GM19043 (cell line): Measurements from ENCODE around the gene NUDT14.

Experiments used
- ATAC-seq: cut with Tn5 transposase; IDR thresholded peaks from one replicate; pipeline ENCODE4 v1.9.1; 2021; ENCODE audit warnings: low read depth; ENCODE audit not compliant: unreplicated experiment

Gene NUDT14

DNA sequence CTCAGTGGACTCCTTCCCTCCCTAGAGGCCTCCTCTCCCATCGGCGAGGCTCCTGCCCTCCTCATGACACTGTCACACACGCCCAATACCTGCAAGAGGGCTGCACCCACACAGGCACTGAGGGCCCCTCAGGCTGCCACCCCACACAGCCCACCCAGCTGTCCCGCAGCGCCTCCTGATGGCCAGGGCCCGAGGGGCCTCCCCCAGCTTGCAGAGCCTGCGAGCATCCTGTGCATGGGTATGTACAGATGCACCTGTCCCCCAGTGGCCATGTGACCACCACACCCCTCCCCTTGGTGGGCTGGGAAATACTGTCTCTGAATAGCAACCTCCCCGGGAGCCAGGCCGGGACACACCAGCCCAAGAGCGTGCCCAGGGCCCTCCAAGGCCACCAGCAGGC lies 19.0 kb upstream of the NUDT14 start:
- ATAC-seq: no peak

DNA sequence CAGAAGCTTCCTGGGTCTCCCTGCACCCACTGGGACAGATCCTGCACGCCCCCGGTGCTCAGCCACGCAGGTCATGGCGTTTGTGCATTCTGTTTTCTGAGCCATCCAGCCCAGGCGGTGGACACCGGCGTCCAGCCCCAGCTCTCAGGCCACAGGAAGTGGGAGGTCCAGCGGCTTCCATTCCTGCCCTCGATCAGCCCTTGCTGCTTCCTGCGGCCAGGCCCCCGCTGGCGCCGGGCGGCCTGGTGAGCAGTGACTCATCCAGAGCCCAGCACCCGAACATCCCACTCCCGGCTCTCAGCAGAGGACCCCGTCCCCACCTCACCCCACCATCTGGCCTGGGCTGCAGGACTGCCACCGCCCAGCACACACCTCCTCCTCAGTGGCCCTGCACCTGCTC lies 18.0 kb upstream of the NUDT14 start:
- no peak for ATAC-seq

DNA sequence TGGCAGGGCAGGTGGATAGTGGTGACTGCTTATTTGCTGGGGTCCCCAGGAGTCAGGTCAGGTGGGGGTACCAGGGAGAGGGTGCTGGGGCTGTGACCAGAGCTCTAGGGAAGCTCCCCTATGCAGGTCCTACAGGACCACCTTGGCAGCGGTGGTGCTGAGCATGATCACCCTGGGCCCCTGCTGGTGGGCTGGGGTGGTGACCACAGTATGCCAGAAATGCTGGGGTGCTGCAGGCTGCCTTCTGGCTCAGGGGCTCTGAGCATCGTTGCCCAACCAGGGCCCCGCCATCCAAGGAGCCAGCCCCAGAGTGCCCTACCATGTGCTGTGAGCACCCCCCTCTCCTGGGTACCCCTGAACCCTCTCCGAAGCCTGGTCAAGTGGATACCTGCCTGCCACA lies 17.5 kb upstream of the NUDT14 start:
- ATAC-seq: no peak

DNA sequence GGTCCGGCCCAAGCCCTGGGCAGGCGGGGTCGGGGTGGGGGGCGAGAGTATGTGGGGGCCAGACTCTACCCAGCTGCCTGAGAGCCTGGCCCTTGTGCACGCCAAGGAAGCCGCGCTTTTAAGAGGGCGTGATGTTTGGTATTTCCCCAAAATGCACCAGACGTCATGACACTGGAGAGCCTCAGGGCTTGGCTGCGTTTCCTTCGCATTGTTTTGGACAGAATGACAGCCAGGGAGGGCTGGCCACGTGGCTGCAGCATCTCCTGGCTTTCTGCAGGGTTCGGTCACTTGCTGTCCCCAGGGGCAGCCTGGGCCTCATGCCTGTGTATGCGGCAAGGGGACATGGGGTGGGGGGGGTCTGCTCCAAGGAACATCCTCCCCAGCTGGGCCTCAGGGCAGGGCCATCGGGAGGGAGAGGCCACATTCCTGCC lies 16.1 kb upstream of the NUDT14 start:
- ATAC-seq: no peak

DNA sequence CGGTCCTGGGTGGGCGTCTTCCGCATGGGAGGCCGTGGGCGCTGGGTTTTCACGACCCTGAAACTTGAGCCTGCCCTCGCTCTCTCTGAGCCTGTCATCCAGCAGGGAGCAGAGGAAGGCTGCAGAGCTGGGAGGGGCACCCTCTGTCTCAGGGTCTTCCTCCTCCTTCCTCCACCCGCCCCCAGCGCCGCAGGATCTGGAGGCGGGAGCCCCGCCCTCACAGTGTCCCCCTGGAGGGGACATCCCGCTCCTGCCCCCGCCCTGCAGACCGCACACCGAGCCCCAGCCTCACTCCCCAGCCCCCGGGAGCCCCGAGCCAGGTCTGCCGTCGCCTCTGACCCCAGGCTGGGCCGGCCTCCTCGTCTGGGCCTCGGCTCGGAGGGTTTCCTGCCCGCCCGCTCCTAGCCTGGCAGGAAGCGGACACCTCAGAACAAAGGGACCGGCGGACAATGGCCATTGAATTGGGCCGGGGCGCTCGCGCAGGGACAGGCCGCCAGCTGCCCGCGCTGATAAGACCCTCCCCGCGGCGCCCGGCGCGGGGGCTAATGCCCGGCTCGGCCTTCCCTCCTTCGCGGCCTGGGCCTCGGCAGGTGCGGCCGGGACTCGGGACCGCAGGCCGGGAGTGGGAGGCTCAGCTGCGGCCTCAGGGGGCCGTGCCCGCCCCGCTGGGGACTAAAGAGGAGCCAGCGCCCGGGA lies 15.3 kb upstream of the NUDT14 start:
- no peak for ATAC-seq

DNA sequence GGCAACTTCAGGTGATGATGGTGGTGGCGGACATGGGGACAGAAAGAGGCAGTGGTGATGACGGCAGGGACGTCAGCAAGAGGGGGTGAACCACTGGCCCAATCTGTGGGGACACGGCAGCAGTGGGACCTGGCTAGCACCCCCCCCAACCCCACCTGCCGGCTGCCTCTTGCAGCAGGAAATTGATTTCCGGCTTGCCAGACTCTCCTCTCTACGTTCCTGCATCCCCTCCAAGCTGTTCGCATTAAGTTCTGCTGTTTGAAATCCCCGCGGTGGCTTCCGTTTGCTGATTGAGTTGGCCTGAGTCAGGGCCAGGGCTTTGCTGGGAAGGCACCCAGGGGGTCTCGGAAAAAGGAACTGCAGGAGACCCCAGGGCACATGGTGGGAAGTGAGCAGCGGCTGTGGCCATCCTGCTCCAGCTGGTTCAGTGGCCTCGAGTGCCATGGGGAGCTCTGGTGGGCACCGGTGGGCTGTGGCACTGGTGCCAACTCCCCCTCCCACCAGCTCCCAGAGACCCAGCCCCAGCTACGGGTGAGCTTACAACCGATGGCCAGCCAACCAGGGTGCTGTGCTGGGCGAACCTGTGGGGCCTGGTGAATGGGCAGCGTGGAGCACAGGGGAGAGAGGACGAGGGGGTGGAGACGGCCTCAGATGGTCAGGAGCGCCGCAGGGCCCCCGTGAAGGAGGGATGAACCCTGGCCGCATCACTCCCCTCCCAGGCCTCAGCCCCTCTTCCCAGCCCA lies 14.6 kb upstream of the NUDT14 start:
- ATAC-seq: no peak

DNA sequence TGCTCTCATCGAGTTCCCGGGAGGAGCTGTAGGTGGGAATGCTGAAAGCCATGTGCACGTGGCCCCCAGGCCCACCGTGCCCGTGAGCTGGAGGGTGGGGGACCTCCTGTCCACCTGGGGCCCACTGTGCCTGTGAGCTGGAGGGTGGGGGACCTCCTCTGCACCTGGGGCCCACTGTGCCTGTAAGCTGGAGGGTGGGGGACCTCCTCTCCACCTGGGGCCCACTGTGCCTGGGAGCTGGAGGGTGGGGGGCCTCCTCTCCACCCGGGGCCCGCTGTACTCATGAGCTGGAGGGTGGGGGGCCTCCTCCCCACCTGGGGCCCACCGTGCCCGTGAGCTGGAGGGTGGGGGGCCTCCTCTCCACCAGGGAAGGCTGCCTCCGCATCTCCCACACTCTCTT lies 13.9 kb upstream of the NUDT14 start:
- ATAC-seq: no peak

DNA sequence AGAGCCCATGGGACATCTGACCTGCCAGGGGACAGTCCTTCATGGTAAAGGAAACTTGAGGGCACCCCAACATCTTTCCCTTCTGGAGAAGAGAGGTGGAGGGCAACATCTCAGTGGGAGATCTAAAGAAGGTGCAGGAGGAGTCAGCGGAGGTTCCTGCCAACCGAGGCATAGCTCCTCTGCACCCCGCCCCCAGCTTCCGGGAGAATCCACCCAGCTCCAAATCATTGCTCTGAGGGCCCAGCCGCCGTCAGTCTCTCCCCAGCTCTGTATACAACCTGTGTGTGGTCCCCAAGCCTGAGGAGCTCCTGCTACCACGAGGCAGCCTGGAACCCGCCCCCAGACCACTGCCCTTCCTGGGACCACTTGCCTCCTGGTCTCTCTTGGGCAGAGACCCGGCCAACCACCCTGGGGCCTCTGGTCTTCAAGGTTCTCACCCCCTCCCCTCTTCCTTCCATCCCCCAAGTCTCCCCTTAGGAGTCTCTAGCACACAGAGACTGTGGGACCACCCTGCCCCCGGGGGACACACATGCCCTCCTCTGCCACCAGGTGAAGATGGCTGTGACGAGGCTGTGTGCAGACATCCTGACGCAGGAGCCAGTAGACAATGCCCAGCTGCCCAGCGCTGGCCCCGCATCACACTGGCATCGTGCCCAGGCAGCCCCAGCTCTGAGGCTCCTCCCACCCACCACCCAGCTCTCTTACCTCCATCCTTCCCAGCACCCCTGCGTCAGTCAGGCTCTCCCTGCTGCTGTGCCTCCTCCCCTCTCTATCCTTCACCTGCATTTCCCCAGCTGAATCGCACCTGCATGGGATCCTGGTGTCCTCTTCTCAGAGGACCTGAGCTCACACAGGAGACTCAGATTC lies 13.0 kb upstream of the NUDT14 start:
- no peak for ATAC-seq

DNA sequence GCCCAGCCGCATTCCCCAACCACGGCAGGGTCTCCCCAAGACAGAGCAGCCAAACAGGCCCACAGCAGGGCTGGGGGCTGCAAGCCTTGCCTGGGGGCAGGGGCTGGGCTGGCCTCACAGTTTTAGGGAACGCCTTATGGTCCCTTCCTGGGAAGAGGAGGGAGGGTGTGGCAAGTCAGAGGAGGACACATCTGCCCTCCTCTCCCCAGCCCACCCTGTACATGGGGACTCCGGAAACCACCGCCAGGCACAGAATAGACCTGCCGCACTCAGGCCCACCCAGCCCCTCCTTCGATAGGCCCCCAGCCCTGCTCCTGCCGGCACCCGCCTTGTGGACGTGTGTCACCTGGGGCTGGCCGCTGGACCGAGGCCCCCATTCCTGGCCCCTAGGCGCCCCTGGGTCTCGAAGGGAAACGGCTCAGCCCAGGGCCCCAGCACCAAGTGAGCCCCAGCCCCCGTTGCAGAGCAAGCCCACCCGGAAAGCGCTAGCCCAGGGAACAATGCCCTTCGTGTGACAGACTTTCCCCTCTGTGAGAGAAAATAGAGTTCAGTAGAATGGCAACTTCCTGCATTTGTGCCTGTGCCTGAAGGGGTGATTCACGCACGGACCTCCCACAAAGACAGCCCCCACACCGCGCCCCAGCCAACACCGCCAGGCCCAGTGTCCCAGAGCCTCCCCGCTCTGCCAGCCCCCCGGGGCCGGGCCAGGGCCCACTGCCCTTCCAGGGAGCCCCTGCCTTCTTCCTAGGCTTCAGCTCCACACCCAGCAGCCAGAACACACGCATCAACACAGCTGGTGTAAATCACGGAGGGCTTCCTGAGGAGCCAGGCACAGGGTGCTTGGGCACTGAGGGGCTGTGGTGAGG lies 12.0 kb upstream of the NUDT14 start:
- ATAC-seq: no peak

DNA sequence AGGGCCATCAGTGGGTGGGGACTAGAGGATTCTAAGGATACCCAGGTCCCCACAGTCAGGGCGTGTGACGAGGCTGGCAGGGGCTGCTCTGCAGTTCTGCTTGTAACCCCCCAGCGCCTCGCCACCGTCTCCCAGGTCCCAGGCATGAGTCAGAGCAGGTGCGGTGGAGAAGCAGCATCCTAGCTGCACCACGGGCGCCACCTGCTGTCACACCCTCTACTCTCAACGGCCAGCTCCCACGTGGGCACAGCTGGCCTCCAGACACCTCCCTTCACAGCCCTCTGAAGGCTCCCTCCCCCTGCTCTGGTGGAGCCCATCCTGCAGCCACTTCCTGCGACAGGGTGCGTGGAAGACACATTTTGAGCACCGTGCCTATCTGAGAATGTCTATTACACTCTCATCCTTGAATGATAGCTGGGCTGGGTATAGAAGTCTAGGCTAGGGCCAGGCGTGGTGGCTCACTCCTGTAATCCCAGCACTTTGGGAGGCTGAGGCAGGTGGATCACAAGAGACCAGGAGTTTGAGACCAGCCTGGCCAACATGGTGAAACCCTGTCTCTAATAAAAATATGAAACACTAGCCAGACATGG lies 6.9 kb upstream of the NUDT14 start:
- ATAC-seq: no peak

DNA sequence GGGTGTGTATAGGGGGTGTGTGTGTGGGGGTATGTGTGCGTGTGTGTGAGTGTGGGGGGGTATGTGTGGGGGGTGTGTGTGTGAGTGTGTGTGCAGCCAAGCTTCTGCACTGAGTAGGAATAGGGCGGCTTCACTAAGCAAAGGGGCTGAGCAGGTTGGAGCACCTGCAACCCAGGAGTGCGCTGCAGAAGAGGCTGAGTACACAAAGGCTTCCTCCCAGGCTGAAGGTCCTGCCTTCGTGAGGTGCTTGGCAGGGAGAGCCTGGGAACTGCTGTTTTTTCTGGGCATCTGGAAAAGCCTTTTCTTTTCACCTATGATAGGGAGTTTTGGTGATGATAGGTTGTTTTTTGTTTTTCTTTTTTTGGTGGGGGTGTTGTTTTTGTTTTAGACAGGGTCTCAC lies 6.0 kb upstream of the NUDT14 start:
- ATAC-seq: no peak

DNA sequence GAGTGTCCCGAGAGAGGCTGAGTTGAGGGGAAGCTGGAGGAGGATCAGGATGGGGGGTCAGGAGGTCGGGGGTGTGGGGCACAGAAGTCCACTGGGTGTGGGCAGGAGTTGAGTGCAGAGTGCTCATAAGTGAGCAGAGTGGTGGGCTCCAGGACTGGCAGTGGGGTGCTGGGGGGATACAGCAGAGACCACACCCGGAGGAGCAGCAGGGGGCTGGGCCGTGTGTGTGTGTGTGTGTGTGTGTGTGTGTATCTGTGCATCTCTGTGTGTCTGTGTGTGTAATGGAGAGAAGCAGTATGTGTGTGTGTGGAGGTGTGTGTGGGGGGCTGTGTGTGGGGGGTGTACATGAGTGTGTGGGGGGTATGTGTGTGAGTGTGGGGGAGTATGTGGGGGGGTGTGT lies 4.9 kb upstream of the NUDT14 start:
- no peak for ATAC-seq

DNA sequence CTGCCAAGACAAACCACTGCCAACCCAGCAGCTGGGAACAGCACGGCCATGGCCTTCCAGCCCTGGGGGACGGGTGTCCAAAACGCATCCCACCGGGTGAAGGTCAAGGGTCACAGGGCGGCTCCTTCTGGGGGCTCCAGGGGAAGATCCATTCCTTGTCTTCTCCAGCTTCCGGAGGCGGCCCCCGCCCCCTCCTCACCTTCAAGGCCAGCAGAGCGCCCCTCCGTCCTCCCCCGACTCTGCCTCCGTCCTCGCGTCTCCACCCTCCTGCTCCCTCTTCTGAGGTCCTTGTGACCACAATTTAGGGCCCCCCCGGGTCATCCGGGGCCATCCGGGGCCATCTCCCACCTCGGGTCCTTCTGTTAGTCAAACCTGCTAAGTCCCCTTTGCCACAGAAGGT lies 3.9 kb upstream of the NUDT14 start:
- ATAC-seq: no peak

DNA sequence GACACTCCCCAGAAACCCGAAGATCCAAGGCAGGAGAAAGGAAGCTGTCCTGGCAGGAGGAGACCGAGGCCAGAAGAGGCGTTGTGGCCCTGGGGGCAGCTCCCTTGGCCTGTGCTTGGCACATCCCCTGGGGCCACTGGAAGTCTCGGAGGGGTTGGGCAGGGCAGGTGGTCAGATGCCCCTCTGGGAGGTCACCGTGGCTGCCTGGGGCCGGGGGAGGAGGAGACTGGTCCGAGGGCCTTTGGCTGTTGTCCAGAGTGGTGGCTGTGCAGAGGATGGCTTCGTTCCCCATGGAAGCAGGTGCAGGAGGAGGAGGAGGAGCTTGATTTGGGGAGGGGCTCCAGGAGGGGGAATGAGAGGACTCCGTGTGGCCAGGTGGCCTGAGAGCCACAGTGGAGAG lies 3.3 kb upstream of the NUDT14 start:
- ATAC-seq: no peak

DNA sequence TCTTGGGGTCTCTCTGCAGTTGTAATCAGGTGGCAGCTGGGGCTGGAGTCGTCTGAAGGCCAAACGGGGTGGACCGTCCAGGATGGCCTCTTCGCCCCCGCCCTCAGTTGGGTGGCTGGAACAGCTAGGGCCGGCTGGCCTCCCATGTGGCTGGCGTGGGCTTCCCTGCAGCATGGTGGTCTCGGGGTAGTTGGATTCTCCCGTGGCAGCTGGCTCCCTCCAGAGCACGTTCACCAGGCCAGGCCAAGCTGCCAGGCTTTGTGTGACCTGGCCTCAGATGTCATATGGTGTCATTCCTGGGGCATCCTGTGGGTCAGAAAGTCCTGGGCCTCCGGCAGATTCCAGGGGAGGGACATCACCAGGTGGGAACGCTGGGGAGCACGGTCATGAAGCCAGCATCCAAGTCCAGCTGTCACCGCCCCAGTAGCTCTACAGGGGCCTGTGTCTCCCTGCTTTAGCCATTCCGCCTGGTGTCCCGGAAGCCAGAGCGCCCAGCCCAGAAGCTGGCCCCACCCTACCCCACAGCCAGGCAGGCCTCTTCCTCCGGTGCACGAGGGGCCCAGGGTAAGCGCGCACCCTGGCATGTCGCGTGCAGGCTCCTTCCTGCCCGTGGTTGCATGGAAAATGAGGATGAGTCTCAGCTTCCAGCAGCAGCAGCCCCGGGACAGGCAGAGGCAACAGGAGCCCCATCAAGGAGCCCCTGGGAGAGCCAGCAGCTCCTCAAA lies 1.3 kb upstream of the NUDT14 start:
- ATAC-seq: no peak

DNA sequence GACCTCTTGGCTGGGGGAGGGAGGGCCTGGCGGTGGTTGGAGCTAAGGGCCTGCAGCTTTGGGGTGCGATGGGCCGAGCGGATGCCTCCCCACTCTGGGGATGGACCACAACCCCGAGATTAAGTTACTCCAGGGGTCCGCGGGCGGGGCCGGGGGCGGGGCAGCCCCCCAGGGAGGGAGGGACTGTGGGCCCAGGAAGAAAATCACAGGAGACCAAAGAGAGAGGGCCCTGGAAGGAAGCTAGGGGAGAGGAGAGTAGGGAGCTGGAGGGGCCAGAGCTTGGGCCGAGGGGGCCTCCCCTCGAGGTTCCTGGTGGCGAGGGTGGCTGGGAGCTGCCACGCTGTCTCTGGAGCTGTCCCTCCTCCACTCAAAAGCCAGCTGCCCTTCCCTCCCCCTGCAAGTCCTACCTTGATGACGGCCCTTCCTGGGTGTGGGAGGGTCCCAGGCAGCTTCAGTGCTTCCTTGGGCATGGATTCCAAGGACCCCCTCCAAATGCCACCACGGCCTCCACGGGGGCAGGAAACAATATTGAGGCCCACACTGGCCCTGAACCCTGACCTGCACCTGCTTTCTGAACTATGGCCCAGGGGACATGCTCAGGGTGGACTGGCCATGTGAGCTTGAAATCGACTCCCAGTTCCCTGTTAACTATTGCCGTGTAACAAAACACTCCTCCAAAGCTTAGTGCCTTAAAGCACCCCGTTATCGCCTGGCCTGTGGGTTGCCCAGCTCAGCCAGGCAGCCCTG lies 610 bp upstream of the NUDT14 start:
- ATAC-seq: no peak

DNA sequence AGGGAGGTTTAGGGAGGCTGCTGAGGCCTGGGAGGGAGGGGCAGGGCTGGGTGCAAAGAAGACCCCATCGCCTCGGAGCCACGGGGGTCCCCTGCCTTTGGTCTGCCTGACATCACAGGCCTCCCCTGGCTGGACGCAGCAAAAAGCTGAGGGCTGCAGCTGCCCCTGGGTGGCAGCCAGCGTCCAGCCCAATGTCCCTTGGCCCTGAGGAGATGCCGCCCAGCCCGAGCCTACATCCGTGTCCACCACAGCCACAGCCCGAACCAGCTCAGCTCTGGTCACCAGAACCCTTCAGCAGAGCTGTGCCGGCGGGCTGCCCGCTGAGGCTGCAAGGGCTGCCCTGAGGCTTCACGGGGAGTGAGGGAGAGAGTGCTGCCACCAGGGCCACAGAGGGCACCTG lies 1.9 kb downstream of the NUDT14 start:
- ATAC-seq: no peak

DNA sequence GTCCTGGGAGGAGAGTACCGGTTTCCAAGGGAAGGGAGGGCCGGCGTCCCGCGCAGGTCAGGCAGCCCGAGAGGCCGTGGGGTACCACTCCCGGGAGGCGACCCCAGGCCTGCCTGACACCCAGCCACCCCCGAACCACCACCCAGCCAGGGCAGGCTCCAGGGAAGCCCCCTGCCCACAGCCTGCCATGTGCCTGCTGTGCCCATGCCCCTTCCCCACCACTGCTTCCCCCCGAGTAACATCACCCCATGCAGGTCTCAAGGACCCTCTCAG lies 2.3 kb downstream of the NUDT14 start:
- ATAC-seq: no peak
